HEK293T (cell line): Measurements from ENCODE around the gene HTR3E.

ENCODE experiments used
- BHLHE40 ChIP-seq: fragments of 450-650 bp; IDR thresholded peaks from 2 replicates; pipeline ENCODE4 v1.6.1; 2016; ENCODE audit warnings: mild to moderate bottlenecking, moderate library complexity, borderline replicate concordance
- SP1 ChIP-seq: fragments of 450-650 bp; IDR thresholded peaks from 2 replicates; pipeline ENCODE4 v1.6.1; 2017
- SUZ12 ChIP-seq: fragments of 450-650 bp; IDR thresholded peaks from 2 replicates; pipeline ENCODE4 v1.6.1; 2016; ENCODE audit warnings: mild to moderate bottlenecking

DNA sequence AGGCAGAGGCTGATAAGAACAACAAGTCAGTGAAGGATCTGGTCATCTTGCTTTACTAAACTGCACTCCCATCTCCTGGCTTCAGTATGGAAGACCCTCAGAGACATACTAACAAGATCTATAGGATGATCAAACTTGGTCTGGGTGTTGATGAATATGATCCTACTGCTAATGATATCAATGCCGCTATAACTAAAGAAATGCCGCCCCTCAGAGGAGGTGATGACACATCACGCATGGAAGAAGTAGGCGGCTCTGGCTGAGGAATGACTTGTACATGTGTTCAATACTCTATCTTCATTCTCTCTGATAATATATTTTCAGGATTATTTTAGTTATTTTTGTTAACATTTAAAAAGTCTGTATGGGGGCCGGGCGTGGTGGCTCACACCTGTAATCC, 20.8 kb downstream of the HTR3E start:
- TF ChIP-seq BHLHE40 (no peak), SUZ12 (no peak), SP1 (no peak)
